Measurements from ENCODE around the gene PTPN3.
"Not testable (repeated sequence)": the region's sequence is repeated elsewhere in the genome, so short reads cannot be mapped to it uniquely, and the experiment has no call there.

The PTPN3 gene, protein sequence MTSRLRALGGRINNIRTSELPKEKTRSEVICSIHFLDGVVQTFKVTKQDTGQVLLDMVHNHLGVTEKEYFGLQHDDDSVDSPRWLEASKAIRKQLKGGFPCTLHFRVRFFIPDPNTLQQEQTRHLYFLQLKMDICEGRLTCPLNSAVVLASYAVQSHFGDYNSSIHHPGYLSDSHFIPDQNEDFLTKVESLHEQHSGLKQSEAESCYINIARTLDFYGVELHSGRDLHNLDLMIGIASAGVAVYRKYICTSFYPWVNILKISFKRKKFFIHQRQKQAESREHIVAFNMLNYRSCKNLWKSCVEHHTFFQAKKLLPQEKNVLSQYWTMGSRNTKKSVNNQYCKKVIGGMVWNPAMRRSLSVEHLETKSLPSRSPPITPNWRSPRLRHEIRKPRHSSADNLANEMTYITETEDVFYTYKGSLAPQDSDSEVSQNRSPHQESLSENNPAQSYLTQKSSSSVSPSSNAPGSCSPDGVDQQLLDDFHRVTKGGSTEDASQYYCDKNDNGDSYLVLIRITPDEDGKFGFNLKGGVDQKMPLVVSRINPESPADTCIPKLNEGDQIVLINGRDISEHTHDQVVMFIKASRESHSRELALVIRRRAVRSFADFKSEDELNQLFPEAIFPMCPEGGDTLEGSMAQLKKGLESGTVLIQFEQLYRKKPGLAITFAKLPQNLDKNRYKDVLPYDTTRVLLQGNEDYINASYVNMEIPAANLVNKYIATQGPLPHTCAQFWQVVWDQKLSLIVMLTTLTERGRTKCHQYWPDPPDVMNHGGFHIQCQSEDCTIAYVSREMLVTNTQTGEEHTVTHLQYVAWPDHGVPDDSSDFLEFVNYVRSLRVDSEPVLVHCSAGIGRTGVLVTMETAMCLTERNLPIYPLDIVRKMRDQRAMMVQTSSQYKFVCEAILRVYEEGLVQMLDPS

DNA sequence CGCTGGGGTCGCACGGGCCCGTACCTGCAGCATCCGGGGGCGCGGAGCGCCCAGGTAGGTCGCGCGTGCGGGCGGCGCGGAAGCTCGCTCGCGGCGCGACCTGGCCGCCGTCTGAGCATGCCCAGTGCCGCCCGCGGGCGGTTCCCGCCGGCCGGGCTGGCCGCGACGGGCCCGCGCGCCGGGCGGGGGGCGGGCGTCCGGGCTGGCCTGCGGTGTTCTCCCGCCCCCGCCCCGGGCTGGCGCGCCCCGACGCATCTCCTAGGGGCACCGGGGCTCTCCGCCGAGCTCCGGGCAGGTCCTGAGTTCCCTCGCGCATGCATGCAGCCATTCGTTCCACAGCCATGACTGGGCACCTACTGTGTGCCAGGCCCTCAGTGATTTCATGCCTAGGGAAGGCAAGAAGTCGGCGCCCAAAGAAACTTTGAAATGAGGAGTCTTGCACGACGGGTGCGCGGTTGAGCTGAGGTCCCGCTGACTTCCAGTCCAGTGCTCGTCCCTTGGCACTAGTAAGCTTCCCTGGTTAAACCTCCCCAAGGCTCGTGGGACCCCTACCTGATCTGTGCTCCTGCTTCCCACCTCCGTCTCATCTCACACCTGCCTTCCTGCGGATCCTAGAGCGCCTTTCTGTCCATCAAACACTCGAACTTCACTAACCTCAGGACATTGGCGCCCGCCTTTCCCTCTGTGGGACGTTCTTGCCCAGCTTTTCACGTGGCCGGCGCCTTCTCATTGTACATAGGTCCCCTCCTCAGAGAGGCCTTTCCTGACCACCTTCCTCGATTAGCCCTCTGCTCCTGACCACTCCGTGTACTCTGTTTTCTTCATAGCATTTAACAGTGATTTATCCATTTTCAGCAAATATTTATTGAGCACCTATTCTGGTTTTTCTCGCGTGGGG is at the start of gene PTPN3:
PTPN3 (minus strand) TSS at position 113 of the 898 bp plus-strand sequence. CDS start 34,873 bp downstream, outside the sequence.
- peak; percentile 19 for DNase-seq

DNA sequence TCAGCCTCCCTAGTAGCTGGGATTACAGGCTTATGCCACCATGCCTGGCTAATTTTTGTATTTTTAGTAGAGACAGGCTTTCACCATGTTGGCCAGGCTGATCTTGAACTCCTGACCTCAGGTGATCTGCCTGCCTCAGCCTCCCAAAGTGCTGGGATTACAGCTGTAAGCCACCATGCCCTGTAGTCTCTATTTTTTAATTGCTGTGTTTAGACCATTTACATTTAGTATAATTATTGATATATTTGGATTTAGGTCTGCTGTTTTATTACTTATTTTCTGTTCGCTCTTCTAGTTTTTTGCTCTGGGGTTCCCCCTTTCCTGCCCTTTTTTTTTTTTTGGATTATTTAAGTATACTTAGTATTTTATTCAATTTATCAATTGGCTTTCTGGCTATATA is 46.8 kb upstream of the PTPN3 start:
- not testable (repeated sequence) for DNase-seq

DNA sequence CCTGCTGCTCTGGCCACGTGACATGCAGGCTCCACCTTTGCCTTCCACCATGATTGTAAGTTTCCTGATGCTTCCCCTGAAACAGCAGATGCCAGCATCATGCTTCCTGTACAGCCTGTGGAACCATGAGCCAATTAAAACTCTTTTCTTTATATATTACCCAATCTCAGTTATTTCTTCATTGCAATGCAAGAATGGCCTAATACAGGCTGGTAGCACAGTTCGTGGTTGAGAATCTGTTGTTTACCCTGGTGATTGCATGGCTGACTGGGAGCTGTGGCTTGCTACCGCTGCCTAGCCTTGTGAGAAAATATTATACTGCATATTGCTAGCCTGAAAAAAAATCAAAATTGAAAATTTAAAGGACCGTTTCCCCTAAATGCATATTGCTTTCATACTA is 44.8 kb upstream of the PTPN3 start:
- DNase-seq, result no peak

DNA sequence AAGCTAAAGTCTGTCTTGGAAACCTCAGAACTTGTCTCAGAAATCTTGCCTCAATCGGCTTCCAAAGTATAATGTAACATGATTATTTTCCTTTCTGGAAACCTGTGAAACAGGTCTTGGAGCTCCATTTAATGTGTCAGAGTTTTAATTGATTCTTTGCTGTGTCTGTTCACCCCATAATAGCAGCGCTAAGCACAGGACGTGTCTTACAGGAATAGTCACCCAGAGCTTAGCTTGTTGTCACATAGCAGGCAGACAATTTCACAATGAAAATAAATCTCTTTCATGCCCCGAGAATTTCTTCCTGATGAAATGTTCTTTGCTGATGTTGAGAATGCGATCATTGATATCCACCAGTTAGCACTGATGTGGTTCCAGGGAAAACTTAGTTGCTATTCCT is 40.2 kb upstream of the PTPN3 start:
- DNase-seq, result no peak

DNA sequence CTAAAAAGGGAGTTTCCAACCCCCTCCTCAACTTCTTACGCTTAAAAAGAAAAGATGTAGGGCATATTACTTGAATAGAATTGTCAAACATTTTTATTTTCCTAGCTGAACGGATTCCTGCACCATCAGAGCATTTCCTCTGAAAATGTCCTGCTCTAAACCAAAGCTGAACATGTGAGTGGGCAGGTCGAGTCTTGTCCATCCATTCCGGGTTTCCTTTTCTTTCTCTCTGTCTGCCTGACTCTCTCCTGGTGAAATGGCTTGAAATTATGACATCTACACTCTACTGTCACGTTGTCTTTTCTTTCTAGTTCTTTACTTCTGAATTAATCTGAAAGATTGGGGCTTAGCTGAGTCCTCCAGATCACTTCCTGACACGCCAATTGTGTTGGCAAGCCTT is 39.2 kb upstream of the PTPN3 start:
- no peak for DNase-seq

DNA sequence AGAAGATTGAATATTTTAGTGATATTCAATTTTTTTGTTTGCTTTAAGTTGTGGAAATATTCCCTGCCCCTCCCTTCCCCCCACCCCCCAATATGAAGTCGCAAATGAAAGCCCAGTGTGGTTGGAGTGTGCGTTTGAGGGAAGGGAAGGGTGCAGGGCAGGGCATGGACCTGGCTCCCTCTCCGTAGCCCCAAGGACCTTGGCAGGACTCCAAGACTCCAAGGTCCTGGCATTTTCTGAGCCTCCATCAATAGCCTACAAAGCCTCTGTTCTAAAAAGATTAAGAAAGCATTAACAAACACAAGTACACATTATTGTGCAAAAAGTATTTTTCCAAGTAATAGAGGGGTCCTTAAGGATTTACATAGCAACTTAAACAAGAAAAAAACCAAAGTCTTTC is 38.8 kb upstream of the PTPN3 start:
- DNase-seq, result no peak

DNA sequence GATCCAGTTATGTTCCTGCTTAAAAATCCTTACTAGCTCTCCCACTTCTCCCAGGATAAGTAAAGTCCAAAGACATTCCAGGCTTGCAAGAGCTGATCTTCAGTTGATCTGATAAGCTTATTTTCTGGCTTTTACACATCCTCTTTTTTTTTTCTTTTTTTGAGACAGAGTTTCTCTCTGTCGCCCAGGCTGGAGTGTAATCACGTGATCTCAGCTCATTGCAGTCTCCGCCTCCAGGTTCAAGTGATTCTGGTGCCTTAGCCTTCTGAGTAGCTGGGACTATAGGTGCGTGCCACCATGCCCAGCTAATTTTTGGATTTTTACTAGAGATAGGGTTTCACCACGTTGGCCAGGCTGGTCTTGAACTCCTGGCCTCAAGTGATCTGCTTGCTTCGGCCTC is 37.3 kb upstream of the PTPN3 start:
- no peak for DNase-seq

DNA sequence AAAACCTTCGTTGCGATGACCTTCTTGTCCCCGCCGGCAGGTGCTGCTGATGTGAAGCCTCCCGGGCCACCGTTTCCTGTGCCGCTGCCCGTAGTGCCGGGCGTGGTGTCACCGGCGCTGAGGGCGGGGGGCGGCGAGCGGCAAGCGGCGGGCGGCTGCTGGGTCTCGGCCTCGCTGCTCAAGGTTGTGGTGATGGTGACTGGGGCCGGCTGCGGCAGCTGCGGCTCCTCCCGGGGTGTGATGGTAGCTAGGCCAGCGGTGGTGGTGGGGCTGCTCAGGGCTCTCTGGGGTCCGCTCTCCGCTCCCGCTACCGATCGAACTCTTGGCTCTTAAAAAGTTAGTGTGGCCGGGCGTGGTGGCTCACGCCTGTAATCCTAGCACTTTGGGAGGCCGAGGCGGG is 36.0 kb upstream of the PTPN3 start:
- no peak for DNase-seq

DNA sequence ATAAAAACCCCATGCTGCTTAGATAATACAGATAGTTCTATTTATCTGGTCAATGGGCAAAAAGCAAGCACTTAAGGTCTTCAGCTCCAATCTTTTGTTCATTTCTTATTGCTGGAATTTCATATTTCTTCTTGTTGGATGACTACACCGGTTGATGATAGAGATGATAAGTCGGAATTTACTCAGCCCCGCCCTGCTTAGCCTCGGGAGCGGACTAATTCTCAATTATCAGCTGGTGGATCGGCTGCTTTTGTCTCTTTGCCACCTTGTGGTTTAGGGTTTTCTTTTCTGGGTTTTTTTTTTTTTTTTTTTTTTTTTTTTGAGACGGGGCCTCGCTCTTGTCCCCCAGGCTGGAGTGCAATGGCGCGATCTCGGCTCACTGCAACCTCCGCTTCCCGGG is 34.5 kb upstream of the PTPN3 start:
- DNase-seq, result not testable (repeated sequence)

DNA sequence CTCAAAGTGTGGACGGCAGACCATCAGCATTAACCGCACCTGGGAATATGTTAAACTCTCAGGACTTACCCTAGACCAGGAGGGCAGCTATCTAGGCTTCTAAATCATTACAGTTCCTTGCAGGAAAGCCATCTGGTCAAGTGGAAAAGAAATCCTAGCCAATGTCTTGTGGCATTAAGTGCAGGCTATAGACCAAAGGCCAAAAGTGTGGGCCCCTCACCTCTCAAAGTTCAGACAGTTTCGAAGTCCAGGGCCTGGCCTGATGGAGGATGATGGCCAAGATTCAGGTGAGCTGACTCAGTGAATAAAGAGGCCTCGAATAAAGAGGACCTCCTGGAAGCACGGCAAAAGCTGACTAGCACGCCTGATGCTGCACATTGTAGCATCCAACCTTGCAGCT is 24.0 kb upstream of the PTPN3 start:
- no peak for DNase-seq

DNA sequence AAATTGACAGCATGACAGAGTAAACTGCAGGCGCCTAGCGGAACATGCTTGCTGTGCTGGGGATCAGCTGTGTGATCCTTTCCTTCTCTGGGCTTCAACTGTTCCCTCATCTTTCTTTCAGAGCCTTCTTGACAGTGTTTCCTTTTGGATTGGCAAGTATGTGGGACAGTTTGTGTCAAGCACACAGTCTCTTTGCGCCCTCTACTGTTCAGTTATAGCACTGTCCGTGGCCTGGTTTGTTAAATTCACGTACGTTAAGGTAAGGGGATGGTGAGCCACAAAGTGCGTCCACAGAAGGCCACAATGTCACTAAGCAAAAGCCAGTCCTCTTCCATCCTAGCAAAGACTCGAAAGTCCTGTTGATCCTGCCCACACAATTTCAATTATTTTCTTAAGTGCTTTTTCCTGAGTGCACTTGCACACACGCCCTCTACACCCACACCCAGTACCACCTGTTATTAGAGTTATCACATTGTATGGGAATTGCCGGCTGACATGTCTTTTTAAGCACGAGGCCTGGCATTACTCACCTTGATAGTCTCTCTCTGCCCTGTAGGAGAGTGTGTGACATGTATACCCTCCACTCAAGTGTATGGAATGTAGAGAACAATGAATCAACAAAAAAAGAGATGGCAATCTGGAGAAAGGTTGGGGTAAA is 22.5 kb upstream of the PTPN3 start:
- DNase-seq, result peak; percentile 18

DNA sequence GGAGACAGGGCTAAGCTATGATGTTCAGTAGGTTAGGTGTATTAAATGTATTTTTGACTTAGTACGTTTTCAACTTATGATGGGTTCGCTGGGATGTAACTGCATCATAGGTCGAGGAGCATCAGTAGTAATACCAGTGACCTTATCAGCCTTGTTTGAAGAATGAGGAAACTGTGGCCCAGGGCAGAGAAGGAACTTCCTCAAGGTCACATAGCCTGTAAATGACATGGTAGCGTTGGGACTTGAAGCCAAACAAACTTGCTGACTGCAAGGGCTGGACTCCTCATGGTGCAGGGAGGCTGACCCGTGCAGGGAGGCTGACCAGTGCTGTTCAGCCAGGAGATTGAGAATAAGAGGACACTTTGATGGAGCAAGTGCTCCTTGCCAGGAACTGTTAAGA is 21.3 kb upstream of the PTPN3 start:
- no peak for DNase-seq

DNA sequence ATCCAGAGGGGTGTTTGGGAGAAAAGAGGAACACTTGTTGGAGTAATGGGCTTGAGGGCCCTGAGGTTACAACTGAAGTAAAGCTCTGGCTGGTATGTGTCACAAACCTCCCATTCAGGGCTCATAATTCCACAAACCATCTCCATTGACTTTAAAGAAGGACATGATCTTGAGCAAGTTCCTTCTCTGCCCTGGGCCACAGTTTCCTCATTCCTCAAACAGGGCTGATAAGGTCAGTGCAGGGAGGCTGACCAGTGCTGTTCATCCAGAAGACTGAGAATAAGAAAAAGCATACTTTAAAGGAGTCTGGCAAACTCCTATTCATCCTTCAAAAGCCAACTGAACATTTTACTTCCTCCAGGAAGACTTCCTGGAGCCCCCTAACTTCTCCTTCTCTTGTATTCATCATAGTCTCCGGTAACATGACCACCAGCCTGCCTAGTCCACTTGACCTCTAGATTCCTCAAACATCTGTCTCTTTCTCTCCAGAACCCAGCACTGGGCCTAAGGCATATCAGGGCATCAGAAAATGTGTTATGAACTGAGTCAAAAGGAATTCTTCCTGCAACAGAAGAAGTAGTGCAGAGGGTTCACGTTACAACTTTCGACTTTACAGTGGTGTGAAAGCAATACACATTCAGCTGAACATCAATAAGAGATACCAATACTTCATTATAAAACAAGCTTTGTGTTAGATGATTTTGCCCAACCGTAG is 20.7 kb upstream of the PTPN3 start:
- no peak for DNase-seq

DNA sequence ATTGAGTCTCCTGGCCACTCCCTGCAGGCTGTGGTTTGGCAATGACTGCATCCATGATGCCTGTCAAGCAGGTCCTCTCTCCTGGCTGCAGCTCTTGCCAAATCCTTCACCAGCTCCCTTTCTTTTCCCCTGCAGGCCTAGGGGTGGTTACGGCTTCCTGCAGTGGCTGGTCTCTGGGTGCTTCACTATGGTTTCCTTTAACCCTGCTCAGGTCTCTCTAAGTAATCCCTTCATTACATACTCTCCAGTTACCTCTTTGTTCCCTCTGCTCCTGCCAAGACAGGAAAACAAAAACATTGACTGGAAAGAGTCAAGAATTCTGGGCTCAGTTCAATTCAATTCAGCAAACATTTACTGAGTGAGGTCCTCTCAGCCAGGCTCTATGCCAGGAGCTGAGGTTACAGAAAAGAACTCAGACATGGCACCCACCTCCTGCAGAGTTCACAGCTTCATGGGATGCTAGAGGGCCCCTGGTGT is 19.8 kb upstream of the PTPN3 start:
- DNase-seq, result no peak

DNA sequence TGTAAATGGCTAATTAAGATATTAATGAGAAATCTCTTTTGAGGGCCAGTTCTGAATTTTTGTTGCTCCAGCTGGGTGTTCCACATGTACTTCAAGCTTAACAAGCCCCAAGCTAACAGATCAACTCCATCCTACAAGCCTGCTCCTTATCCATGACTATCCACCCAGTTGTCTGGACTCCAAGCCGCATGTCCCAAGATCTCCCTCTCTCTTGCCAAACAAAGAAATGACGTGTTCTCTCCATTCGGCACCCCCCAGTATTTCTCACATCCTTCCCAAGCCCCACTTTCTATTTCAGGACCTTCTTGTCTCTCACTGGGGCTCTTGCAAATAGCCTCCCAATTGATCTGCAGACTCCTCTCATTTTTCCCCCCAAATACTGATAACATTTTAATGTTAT is 15.8 kb upstream of the PTPN3 start:
- DNase-seq, result no peak

DNA sequence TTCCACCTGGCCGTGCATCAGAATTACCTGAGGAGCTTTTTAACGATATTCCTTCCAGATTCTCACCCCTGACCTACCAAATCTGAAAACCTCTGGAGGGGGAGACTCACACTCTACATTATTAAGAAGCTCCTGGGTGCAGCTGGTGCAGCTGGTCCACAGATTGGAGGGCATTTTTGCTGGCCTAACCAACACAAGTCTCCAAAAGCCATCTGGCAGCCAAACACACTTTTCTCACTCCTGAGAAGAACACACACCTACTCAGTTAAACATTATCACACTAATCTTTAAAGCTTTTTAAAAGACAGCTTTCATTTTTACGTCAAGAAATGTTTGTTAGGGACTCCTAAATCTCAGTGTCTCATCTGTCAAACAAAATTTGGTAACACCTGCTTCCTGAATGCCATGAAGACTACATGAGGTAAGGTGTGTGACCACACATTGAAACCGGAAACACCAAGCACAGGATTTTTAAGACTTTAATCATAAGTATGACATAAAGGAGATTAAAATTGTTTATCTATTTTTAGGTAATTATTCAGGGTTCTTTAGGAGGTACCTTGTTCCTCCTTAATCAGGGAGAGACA is 14.2 kb upstream of the PTPN3 start:
- DNase-seq, result no peak

DNA sequence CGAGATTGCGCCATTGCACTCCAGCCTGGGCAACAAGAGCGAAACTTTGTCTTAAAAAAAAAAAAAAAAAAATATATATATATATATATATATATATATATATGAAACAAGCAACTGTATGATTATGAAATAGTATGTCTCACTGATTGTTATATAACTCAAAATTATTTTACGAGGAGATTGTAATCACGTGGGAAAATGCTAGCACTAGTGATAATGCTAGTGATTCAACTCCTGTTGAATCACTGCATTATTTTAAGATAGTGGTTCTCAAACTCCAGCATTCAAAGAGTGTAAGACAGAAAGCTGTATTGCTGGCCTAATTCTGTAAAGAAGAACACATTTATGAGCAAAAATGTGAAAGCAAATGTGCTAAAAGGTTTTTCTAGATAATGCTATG is 12.4 kb upstream of the PTPN3 start:
- no peak for DNase-seq

DNA sequence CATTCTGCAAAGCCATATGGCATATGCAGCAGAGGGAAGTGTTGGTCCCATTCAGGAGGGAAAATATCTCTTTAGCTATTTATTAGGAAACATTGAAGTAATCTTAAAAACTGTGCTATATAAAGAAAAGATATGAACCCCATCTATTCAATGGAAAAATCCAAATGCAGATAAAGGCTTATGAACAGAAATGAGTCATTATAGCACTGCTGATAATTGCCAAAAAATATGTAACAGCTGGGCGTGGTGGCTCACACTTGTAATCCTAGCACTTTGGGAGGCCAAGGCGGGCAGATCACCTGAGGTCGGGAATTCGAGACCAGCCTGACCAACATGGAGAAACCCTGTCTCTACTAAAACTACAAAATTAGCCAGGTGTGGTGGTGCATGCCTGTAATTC is 11.9 kb upstream of the PTPN3 start:
- DNase-seq, result not testable (repeated sequence)

DNA sequence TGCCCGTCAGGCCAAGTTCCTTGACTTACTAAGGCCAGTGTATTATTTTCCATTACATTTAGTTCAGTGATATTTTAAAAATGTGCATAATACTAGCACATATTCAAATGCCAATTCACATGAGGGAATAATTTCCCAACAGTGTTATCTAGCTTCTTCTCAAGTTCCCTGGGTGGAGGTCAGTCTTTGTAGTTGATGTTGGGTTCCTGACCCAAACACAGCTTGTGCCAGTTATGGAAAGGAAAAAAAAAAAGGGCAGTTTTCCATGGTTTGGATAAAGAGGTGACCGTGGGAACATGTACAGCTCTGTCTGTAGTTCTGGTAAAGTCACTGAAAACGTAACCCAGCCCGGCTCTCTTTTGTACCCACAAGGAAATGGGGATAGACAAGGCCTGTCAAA is 11.5 kb upstream of the PTPN3 start:
- no peak for DNase-seq

DNA sequence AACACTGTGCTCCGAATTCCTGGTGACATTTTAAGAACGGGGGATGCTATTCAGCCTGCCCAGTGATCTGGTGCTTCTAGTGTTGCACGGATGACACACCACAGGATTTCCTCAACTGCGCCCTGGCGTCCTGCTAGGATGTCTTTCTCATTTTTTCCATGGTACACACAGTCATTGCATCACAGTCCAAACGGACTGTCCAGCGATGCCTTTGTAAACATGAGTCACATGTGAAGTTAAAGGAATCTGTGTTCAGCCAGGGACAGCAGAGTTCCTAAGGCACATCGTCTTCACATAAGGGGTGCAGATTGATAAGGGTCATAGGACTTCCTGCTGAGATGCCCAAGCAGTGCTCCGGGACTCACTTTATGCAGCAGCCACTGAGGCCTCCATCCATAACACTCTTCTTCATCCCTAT is 9.3 kb upstream of the PTPN3 start:
- DNase-seq, result no peak

DNA sequence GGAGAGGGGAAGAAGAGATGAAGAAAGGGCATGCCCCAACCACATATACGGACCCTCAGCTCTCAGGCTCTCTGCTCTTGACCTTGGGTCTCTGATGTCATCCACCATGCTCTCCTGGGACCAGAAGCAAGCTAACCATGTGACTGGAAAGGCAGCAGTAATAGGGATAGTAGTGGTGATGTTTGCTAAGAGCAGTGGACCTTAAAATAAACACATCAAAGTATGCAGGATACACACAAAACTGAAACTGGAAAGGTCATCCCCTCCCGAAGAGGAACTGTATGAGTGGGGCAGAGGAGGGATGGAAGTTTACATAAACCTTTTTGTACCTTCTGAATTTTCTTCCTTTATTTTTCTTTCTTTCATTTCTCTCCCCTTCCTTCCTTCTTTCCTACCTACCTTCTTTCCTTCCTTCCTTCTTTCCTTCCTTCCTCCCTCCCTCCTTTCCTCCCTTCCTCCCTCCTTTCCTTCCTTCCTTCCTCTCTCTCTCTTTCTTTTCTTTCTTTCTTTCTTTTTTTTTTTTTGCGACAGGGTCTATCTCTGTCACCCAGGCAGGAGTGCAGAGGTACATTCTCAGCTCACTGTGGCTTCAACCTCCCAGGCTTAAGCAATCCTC is 8.1 kb upstream of the PTPN3 start:
- peak; percentile 22 for DNase-seq
